Neural crest cell (in vitro differentiated cells): ENCODE data around the gene DSC1. TPM values are rescaled to one million over a fixed set of nuclear protein-coding genes. Genes with fewer than 3 reads are reported as not detected.

ENCODE experiments used
- DNase-seq: peaks from one replicate; pipeline ENCODE4 v3.0.0; 2021; ENCODE audit warnings: low read depth, mixed read lengths, low spot score
- H3K27ac Mint-ChIP-seq: one replicate; pipeline ENCODE4 v1.8.0; 2021; ENCODE audit warnings: mild to moderate bottlenecking, mixed read lengths; ENCODE audit not compliant: unreplicated experiment
- H3K27me3 Mint-ChIP-seq: 2 replicates; pipeline ENCODE4 v1.8.0; 2021; ENCODE audit warnings: low read depth, mild to moderate bottlenecking, mixed read lengths
- H3K36me3 Mint-ChIP-seq: 2 replicates; pipeline ENCODE4 v1.8.0; 2021; ENCODE audit warnings: low read depth, mild to moderate bottlenecking, mixed read lengths
- H3K4me1 Mint-ChIP-seq: 2 replicates; pipeline ENCODE4 v1.8.0; 2021; ENCODE audit warnings: mixed read lengths
- H3K4me3 Mint-ChIP-seq: one replicate; pipeline ENCODE4 v1.8.0; 2021; ENCODE audit warnings: mild to moderate bottlenecking, mixed read lengths
- H3K9me3 Mint-ChIP-seq: 2 replicates; pipeline ENCODE4 v1.8.0; 2021; ENCODE audit warnings: mixed read lengths
- CTCF ChIP-seq: fragments of 200-600 bp; sonication (generic); conservative IDR thresholded peaks from 2 replicates; pipeline ENCODE4 v1.5.0; 2021; ENCODE audit warnings: antibody characterized with exemption, mild to moderate bottlenecking
- total RNA-seq: library from RNA; stranded (reverse); gene quantifications from 2 replicates; pipeline ENCODE4 v1.2.1, GENCODE V29; 2021

DSC1 gene
- total RNA-seq, 1 donor from 2014 or later, result not detected

GRCh38 chr18:31102941-31103340 lies 59.7 kb downstream of the DSC1 start:
- Mint-ChIP-seq H3K4me3 (peak overlapping the region; percentile 90), H3K4me1 (peaks cover 24% of the 10 kb centered on the region), H3K9me3 (no peaks in the 10 kb centered on the region), H3K27ac (no peak overlapping the region), H3K36me3 (no peaks in the 10 kb centered on the region), H3K27me3 (peaks cover 31% of the 10 kb centered on the region)
- DNase-seq, result no peak
- TF ChIP-seq CTCF, result no peak

- H3K4me3 Mint-ChIP-seq, result peak within 1 kb of the TSS; percentile 92
- H3K9me3 Mint-ChIP-seq, result no peaks in the 10 kb centered on the region
- H3K27ac Mint-ChIP-seq, result peak within 1 kb of the TSS; percentile 91
- H3K27me3 Mint-ChIP-seq, result peaks cover 31% of the 10 kb centered on the region
- H3K4me1 Mint-ChIP-seq, result peaks cover 24% of the 10 kb centered on the region
- no peak for TF ChIP-seq CTCF
- H3K36me3 Mint-ChIP-seq, result no peaks in the 10 kb centered on the region
- peak; percentile 41 for DNase-seq
Measured at GRCh38 chr18:31102025-31102684, 60.5 kb downstream of the DSC1 start, which contains the start of gene DSC2. TSS of gene DSC2 (minus strand) at chr18:31102421. CDS start at chr18:31101971, 450 bp downstream.

- peak overlapping the region; percentile 91 for H3K27ac Mint-ChIP-seq
- TF ChIP-seq CTCF, result peak; percentile 40
- no peaks in the 10 kb centered on the region for H3K9me3 Mint-ChIP-seq
- peak overlapping the region; percentile 92 for H3K4me3 Mint-ChIP-seq
- H3K36me3 Mint-ChIP-seq, result no peaks in the 10 kb centered on the region
- peak; percentile 51 for DNase-seq
- peaks cover 24% of the 10 kb centered on the region for H3K4me1 Mint-ChIP-seq
- H3K27me3 Mint-ChIP-seq, result peaks cover 31% of the 10 kb centered on the region
Measured at GRCh38 chr18:31101183-31102024, 61.3 kb downstream of the DSC1 start.

GRCh38 chr18:31100436-31101182 lies 62.0 kb downstream of the DSC1 start:
- H3K4me3 Mint-ChIP-seq, result peak overlapping the region; percentile 92
- TF ChIP-seq CTCF, result no peak
- no peaks in the 10 kb centered on the region for H3K36me3 Mint-ChIP-seq
- no peaks in the 10 kb centered on the region for H3K9me3 Mint-ChIP-seq
- H3K27me3 Mint-ChIP-seq, result peaks cover 31% of the 10 kb centered on the region
- peaks cover 24% of the 10 kb centered on the region for H3K4me1 Mint-ChIP-seq
- no peak for DNase-seq
- H3K27ac Mint-ChIP-seq, result peak overlapping the region; percentile 91

- TF ChIP-seq CTCF, result no peak
- no peak for DNase-seq
- Mint-ChIP-seq H3K36me3 (no peaks in the 10 kb centered on the region), H3K27me3 (peaks cover 29% of the 10 kb centered on the region), H3K4me3 (peak overlapping the region; percentile 92), H3K9me3 (no peaks in the 10 kb centered on the region), H3K27ac (no peak overlapping the region), H3K4me1 (peaks cover 24% of the 10 kb centered on the region)
Measured at GRCh38 chr18:31099450-31100230, 63.0 kb downstream of the DSC1 start.
